ENCODE data around the gene FNDC3B. TPM values are rescaled to one million over a fixed set of nuclear protein-coding genes. Genes with fewer than 3 reads are reported as not detected.

Gene FNDC3B
- total RNA-seq, 1 donor from 2014 or later, result 68.5 TPM

- intact Hi-C loops (cut with DNase I), result no loop called here
- no peaks in the 10 kb centered on the region for H3K9me3 ChIP-seq
- no peak for DNase-seq (ENCODE audit: extremely low spot score in 2 of 2)
These were observed 149.8 kb downstream of the FNDC3B start for GRCh38 chr3:172189213-172189612.

GRCh38 chr3:172189987-172190603 is 150.7 kb downstream of the FNDC3B start:
- H3K36me3 ChIP-seq, result no peaks in the 10 kb centered on the region
- intact Hi-C loops (cut with DNase I), result no loop called here
- H3K27ac ChIP-seq, result no peak overlapping the region
- TF ChIP-seq POLR2AphosphoS5 (IDR thresholded peaks at IDR 0.05; ENCODE audit: insufficient read depth in 1 of 2, low read depth in 1 of 2), result no peak
- TF ChIP-seq CTCF (IDR thresholded peaks at IDR 0.05), result no peak
- TF ChIP-seq POLR2A (IDR thresholded peaks at IDR 0.05), result no peak
- no peaks in the 10 kb centered on the region for H3K9me3 ChIP-seq
- DNase-seq (ENCODE audit: extremely low spot score in 2 of 2), result no peak
- no peak overlapping the region for H3K4me3 ChIP-seq
- peaks cover 9% of the 10 kb centered on the region for H3K4me1 ChIP-seq
- H3K27me3 ChIP-seq, result no peaks in the 10 kb centered on the region

More at GRCh38 chr3:172189213-172189612, 149.8 kb downstream of the FNDC3B start:
- Histone ChIP-seq H3K27me3 (no peaks in the 10 kb centered on the region), H3K27ac (no peak overlapping the region), H3K4me3 (no peak overlapping the region), H3K4me1 (peaks cover 4% of the 10 kb centered on the region), H3K36me3 (no peaks in the 10 kb centered on the region)
- no peak for TF ChIP-seq POLR2AphosphoS5 (IDR thresholded peaks at IDR 0.05; ENCODE audit: insufficient read depth in 1 of 2, low read depth in 1 of 2)
- no peak for TF ChIP-seq CTCF (IDR thresholded peaks at IDR 0.05)
- TF ChIP-seq POLR2A (IDR thresholded peaks at IDR 0.05), result no peak

DNA sequence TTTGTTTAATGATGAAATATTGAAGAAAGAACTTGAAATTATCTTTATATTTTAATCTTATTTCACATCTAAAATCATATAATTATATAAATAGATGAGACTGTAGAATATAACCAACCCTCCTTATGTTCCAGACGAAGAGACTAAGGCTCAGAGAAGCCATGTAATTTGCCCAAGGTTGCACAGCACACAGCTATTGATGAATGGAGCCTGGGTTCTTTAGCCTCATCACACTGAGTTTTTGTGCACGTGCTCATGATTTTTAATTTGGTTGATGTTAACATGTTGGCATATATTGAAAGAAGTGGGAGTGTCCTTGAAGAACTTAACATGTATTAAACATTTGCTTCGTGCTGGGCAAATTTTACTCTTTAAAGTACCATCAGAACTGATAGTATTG is 151.6 kb downstream of the FNDC3B start:
- Histone ChIP-seq H3K9me3 (no peaks in the 10 kb centered on the region), H3K36me3 (no peaks in the 10 kb centered on the region), H3K27ac (no peak overlapping the region), H3K4me1 (peaks cover 16% of the 10 kb centered on the region), H3K4me3 (no peak overlapping the region), H3K27me3 (no peaks in the 10 kb centered on the region)
- no peak for TF ChIP-seq POLR2A (IDR thresholded peaks at IDR 0.05)
- no peak for DNase-seq (ENCODE audit: extremely low spot score in 2 of 2)
- intact Hi-C loops (cut with DNase I), result no loop called here

- H3K4me1 ChIP-seq, result peaks cover 16% of the 10 kb centered on the region
- H3K27ac ChIP-seq, result no peak overlapping the region
- H3K27me3 ChIP-seq, result no peaks in the 10 kb centered on the region
- TF ChIP-seq CTCF (IDR thresholded peaks at IDR 0.05) (no peak), POLR2A (IDR thresholded peaks at IDR 0.05) (no peak), POLR2AphosphoS5 (IDR thresholded peaks at IDR 0.05; ENCODE audit: insufficient read depth in 1 of 2, low read depth in 1 of 2) (no peak)
- no peaks in the 10 kb centered on the region for H3K36me3 ChIP-seq
- intact Hi-C loops (cut with DNase I), result no loop called here
- DNase-seq (ENCODE audit: extremely low spot score in 2 of 2), result no peak
- no peaks in the 10 kb centered on the region for H3K9me3 ChIP-seq
- no peak overlapping the region for H3K4me3 ChIP-seq
These were observed 152.3 kb downstream of the FNDC3B start for GRCh38 chr3:172191629-172192028.

DNA sequence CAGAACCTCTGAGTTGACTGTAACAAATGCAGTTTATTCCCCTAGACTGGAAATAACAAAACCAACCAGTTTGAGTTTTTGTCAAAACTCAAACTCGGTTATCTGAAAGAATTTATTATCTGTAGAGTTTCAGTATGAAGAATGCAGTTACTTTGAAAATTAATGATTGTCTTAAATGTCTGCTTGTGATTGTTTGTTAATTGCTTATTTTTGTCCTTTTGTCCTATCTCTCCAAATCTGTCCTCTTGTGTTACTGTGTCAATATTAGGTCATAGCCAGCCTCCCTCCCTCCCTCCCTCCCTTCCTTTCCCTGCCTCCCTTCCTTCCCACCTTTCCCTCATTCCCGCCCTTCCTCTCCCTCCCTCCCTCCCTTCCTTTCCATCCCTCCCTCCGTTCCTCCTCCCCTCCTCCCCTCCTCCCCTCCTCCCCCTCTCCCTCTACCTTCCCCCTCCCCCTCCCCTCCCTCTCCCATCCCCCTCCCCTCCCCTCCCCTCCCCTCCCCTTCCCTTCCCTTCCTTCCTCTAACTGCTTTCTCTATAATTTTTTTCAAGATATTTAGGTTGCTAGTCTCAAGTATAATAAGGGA is 153.5 kb downstream of the FNDC3B start:
- Histone ChIP-seq H3K36me3 (no peaks in the 10 kb centered on the region), H3K27me3 (no peaks in the 10 kb centered on the region), H3K9me3 (no peaks in the 10 kb centered on the region), H3K4me3 (no peak overlapping the region), H3K4me1 (peaks cover 16% of the 10 kb centered on the region), H3K27ac (no peak overlapping the region)
- intact Hi-C loops (cut with DNase I), result no loop called here
- no peak for DNase-seq (ENCODE audit: extremely low spot score in 2 of 2)
- TF ChIP-seq CTCF (IDR thresholded peaks at IDR 0.05), result no peak

All from vagina (tissue), 2 donors.